Mammary epithelial cell (primary cell): ENCODE data around the gene TRIM29.

Experiments used
- EZH2 ChIP-seq: IDR thresholded peaks from 2 replicates; pipeline ENCODE4 v1.6.1; 2012; ENCODE audit warnings: low read length, inconsistent platforms, borderline replicate concordance
- TF ChIP-seq, protein P1 (sequence below), 2 donors: IDR thresholded peaks in 1 of 2; conservative IDR thresholded peaks in 1 of 2; 2 replicates each; pipeline ENCODE4 v1.5.1; 2011 to 2012; ENCODE audit warnings: inconsistent platforms in 2 of 2, low read length in 2 of 2, mild to moderate bottlenecking in 2 of 2, control low read depth in 1 of 2, low read depth in 1 of 2; ENCODE audit not compliant: insufficient read depth in 1 of 2; ENCODE audit errors: extremely low read depth in 1 of 2

DNA sequence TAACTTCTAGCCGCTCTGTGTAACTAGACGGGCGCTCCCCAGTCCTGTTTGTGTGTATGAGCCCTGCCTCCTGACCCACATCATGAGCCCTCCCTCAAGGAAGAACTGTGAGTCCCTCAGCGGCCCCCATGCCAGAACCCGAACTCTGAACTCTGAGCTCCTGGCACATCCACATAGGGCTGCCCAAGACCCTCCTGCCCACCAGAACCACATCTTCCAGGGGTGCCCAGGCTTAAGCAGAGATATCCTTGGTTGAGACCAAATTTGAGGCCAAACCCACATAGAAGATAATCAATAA lies 3.0 kb downstream of the TRIM29 start:
- TF ChIP-seq, protein P1, sequence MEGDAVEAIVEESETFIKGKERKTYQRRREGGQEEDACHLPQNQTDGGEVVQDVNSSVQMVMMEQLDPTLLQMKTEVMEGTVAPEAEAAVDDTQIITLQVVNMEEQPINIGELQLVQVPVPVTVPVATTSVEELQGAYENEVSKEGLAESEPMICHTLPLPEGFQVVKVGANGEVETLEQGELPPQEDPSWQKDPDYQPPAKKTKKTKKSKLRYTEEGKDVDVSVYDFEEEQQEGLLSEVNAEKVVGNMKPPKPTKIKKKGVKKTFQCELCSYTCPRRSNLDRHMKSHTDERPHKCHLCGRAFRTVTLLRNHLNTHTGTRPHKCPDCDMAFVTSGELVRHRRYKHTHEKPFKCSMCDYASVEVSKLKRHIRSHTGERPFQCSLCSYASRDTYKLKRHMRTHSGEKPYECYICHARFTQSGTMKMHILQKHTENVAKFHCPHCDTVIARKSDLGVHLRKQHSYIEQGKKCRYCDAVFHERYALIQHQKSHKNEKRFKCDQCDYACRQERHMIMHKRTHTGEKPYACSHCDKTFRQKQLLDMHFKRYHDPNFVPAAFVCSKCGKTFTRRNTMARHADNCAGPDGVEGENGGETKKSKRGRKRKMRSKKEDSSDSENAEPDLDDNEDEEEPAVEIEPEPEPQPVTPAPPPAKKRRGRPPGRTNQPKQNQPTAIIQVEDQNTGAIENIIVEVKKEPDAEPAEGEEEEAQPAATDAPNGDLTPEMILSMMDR (conservative IDR thresholded peaks at IDR 0.05 in 1 of 2, IDR thresholded peaks at IDR 0.05 in 1 of 2; ENCODE audit: extremely low read depth in 1 of 2, insufficient read depth in 1 of 2, low read depth in 1 of 2, low read length in 2 of 2): no peak
- no peak for TF ChIP-seq EZH2
